HCT116 (cell line): ENCODE data around the gene IL10.

ENCODE experiments used
- EZH2 ChIP-seq: fragments of 200-600 bp; sonication (generic); IDR thresholded peaks from 2 replicates; pipeline ENCODE4 v1.6.1; 2017; ENCODE audit warnings: antibody characterized with exemption, mixed run types
- EZH2phosphoT487 ChIP-seq: fragments of 200-600 bp; IDR thresholded peaks from 2 replicates; pipeline ENCODE4 v1.6.1; 2018; ENCODE audit warnings: antibody characterized with exemption, borderline replicate concordance
- POLR2A ChIP-seq: IDR thresholded peaks from 2 replicates; pipeline ENCODE4 v1.7.0; 2011; ENCODE audit warnings: borderline replicate concordance; ENCODE audit not compliant: insufficient read depth, insufficient read length; ENCODE audit errors: extremely low read depth
- POLR2AphosphoS5 ChIP-seq: IDR thresholded peaks from 2 replicates; pipeline ENCODE4 v1.6.1; 2011; ENCODE audit warnings: mild to moderate bottlenecking, low read depth, low read length, moderate library complexity
- SIN3A ChIP-seq: IDR thresholded peaks from 2 replicates; pipeline ENCODE4 v1.6.1; 2012; ENCODE audit warnings: low read depth
- SP1 ChIP-seq: IDR thresholded peaks from 2 replicates; pipeline ENCODE4 v1.6.1; 2012; ENCODE audit warnings: low read depth
- TCF7L2 ChIP-seq: IDR thresholded peaks from 2 replicates; pipeline ENCODE4 v1.7.0; 2011; ENCODE audit warnings: borderline replicate concordance, inconsistent platforms; ENCODE audit not compliant: insufficient read depth, insufficient read length; ENCODE audit errors: extremely low read depth
- YY1 ChIP-seq: IDR thresholded peaks from 2 replicates; pipeline ENCODE4 v1.6.1; 2011; ENCODE audit warnings: low read length, low read depth, moderate library complexity, mild to moderate bottlenecking; ENCODE audit not compliant: insufficient replicate concordance; ENCODE audit errors: extremely low read depth
- ZNF274 ChIP-seq: fragments of 200-500 bp; sonication (Bioruptor generic); IDR thresholded peaks from 2 replicates; pipeline ENCODE4 v1.6.1; 2014; ENCODE audit warnings: mild to moderate bottlenecking, low read depth, low read length, inconsistent platforms
- TF ChIP-seq, protein P1 (sequence below): IDR thresholded peaks from 2 replicates; pipeline ENCODE4 v1.6.1; 2012; ENCODE audit warnings: low read depth
- TF ChIP-seq, protein P2 (sequence below), 3 experiments: fragments of 200-600 bp in 1 of 3; sonication (generic) in 1 of 3; IDR thresholded peaks in 2 of 3; conservative IDR thresholded peaks in 1 of 3; 2 replicates each; pipeline ENCODE4 v1.5.1; 2012 to 2017; ENCODE audit warnings: low read depth in 2 of 3, low read length in 2 of 3, antibody characterized with exemption in 1 of 3, borderline replicate concordance in 1 of 3, control low read depth in 1 of 3, mild to moderate bottlenecking in 1 of 3, mixed read lengths in 1 of 3, mixed run types in 1 of 3, moderate library complexity in 1 of 3; ENCODE audit not compliant: insufficient read depth in 1 of 3
- TF ChIP-seq, protein P3 (sequence below): IDR thresholded peaks from 2 replicates; pipeline ENCODE4 v1.6.1; 2011; ENCODE audit warnings: mild to moderate bottlenecking, low read length, moderate library complexity; ENCODE audit not compliant: insufficient replicate concordance; ENCODE audit errors: extremely low read depth
- TF ChIP-seq, protein P4 (sequence below): IDR thresholded peaks from 2 replicates; pipeline ENCODE4 v1.6.1; 2012
- TF ChIP-seq, protein P5 (sequence below): IDR thresholded peaks from 2 replicates; pipeline ENCODE4 v1.6.1; 2012

DNA sequence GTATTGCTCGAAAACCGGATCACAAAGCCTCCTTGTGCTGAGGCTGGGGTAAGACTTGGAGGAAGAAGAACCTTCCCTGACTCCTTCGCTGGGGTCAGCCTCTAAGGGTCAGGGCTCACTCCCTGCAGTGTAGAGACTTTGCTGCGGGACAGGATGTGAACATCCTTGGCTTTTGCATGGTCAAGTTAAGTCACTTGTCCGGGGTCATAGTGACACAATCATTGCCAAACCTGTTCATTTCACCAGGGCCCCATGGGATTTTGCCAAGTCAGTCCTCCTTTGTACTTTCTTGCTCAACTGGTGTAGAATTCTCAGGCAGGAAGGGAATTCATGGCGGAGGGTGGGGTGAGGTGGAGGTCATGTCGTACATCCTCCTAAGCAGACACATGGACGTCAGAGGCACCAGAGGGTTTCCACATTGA lies 24.7 kb upstream of the IL10 start:
- TF ChIP-seq, protein P1, sequence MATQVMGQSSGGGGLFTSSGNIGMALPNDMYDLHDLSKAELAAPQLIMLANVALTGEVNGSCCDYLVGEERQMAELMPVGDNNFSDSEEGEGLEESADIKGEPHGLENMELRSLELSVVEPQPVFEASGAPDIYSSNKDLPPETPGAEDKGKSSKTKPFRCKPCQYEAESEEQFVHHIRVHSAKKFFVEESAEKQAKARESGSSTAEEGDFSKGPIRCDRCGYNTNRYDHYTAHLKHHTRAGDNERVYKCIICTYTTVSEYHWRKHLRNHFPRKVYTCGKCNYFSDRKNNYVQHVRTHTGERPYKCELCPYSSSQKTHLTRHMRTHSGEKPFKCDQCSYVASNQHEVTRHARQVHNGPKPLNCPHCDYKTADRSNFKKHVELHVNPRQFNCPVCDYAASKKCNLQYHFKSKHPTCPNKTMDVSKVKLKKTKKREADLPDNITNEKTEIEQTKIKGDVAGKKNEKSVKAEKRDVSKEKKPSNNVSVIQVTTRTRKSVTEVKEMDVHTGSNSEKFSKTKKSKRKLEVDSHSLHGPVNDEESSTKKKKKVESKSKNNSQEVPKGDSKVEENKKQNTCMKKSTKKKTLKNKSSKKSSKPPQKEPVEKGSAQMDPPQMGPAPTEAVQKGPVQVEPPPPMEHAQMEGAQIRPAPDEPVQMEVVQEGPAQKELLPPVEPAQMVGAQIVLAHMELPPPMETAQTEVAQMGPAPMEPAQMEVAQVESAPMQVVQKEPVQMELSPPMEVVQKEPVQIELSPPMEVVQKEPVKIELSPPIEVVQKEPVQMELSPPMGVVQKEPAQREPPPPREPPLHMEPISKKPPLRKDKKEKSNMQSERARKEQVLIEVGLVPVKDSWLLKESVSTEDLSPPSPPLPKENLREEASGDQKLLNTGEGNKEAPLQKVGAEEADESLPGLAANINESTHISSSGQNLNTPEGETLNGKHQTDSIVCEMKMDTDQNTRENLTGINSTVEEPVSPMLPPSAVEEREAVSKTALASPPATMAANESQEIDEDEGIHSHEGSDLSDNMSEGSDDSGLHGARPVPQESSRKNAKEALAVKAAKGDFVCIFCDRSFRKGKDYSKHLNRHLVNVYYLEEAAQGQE, result no peak
- TF ChIP-seq, protein P2, sequence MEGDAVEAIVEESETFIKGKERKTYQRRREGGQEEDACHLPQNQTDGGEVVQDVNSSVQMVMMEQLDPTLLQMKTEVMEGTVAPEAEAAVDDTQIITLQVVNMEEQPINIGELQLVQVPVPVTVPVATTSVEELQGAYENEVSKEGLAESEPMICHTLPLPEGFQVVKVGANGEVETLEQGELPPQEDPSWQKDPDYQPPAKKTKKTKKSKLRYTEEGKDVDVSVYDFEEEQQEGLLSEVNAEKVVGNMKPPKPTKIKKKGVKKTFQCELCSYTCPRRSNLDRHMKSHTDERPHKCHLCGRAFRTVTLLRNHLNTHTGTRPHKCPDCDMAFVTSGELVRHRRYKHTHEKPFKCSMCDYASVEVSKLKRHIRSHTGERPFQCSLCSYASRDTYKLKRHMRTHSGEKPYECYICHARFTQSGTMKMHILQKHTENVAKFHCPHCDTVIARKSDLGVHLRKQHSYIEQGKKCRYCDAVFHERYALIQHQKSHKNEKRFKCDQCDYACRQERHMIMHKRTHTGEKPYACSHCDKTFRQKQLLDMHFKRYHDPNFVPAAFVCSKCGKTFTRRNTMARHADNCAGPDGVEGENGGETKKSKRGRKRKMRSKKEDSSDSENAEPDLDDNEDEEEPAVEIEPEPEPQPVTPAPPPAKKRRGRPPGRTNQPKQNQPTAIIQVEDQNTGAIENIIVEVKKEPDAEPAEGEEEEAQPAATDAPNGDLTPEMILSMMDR (IDR thresholded peaks at IDR 0.05 in 2 of 3, conservative IDR thresholded peaks at IDR 0.05 in 1 of 3; ENCODE audit: borderline replicate concordance in 1 of 3, insufficient read depth in 1 of 3, low read depth in 2 of 3, low read length in 2 of 3), result no peak
- TF ChIP-seq POLR2A (no peak), YY1 (no peak), SP1 (no peak), EZH2 (no peak), SIN3A (no peak), ZNF274 (no peak), TCF7L2 (no peak), POLR2AphosphoS5 (no peak), EZH2phosphoT487 (no peak)
- TF ChIP-seq, protein P3, sequence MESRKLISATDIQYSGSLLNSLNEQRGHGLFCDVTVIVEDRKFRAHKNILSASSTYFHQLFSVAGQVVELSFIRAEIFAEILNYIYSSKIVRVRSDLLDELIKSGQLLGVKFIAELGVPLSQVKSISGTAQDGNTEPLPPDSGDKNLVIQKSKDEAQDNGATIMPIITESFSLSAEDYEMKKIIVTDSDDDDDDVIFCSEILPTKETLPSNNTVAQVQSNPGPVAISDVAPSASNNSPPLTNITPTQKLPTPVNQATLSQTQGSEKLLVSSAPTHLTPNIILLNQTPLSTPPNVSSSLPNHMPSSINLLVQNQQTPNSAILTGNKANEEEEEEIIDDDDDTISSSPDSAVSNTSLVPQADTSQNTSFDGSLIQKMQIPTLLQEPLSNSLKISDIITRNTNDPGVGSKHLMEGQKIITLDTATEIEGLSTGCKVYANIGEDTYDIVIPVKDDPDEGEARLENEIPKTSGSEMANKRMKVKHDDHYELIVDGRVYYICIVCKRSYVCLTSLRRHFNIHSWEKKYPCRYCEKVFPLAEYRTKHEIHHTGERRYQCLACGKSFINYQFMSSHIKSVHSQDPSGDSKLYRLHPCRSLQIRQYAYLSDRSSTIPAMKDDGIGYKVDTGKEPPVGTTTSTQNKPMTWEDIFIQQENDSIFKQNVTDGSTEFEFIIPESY, result no peak
- TF ChIP-seq, protein P4, sequence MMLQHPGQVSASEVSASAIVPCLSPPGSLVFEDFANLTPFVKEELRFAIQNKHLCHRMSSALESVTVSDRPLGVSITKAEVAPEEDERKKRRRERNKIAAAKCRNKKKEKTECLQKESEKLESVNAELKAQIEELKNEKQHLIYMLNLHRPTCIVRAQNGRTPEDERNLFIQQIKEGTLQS, result no peak
- TF ChIP-seq, protein P5, sequence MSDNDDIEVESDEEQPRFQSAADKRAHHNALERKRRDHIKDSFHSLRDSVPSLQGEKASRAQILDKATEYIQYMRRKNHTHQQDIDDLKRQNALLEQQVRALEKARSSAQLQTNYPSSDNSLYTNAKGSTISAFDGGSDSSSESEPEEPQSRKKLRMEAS, result no peak
